Choroid plexus epithelial cell (primary cell): ENCODE measurements around the gene AIRE.
A peak's percentile ranks its signal among the peaks of the same experiment; 100 is the strongest.
"Not testable (repeated sequence)": the region's sequence is repeated elsewhere in the genome, so short reads cannot be mapped to it uniquely, and the experiment has no call there.

Experiments used
- DNase-seq: peaks from one replicate; pipeline ENCODE4 v3.0.0-alpha.2; 2010; ENCODE audit warnings: low read depth
- H3K4me3 ChIP-seq: 2 replicates; pipeline ENCODE4 v1.5.1; 2011; ENCODE audit warnings: low read depth, mild to moderate bottlenecking, control low read depth, low read length, moderate library complexity
- CTCF ChIP-seq: conservative IDR thresholded peaks from 2 replicates; pipeline ENCODE4 v1.5.1; 2011; ENCODE audit warnings: low read depth, mild to moderate bottlenecking, control low read depth, inconsistent platforms, low read length, moderate library complexity

AIRE gene

GRCh38 chr21:44285138-44285992 lies at the start of gene AIRE:
TSS of gene AIRE (plus strand) at chr21:44285876. CDS start at chr21:44286007, 131 bp downstream.
- no peak for DNase-seq
- no peak for TF ChIP-seq CTCF
- no peak within 1 kb of the TSS for H3K4me3 ChIP-seq

GRCh38 chr21:44240353-44240752 lies 45.3 kb upstream of the AIRE start:
- not testable (repeated sequence) for H3K4me3 ChIP-seq, DNase-seq

DNA sequence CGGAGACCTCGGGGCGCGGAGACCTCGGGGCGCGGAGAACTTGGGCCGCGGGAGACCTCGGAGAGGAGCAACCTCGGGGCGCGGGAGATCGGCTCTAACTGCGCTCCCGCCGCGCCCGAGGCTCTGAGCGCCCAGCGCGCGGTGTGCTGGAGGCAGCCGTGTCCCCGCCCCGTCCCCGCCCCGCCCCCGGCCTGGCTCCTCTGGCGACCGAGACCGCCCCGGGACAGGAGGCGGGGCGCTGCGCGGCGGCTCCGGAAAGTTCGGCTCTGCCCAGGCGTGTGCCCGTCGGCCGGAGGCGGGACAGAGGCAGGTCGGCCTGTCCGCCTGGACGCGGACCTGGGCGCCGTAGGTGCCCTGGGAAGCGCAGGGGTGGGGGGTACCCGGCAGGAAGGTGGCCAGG lies 44.8 kb upstream of the AIRE start, which contains the start of gene ICOSLG:
Gene ICOSLG (minus strand): TSS at position 102 of the 400 bp plus-strand sequence. CDS start 126 bp downstream, outside the sequence.
- not testable (repeated sequence) for H3K4me3 ChIP-seq, DNase-seq

DNA sequence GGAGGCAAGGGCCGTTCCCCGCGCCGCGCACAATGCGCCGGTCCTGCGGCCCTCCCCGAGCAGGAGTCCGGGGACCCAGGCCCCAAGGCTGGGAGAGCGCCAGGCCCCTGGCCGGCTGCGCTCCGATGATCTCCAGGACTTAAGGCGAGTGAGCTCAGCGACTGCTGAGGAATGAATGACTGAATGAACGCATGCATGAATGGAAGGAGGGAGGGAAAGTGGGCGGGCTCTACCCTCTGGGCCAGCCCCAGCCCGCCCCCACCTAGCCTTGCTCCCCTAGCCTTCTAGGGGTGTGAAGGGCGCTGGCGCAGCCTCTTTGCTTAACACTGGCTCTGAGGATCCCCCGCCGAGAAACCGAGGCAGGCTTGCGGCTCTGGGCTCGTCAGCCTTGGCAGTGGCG lies 44.4 kb upstream of the AIRE start:
- not testable (repeated sequence) for DNase-seq, H3K4me3 ChIP-seq

DNA sequence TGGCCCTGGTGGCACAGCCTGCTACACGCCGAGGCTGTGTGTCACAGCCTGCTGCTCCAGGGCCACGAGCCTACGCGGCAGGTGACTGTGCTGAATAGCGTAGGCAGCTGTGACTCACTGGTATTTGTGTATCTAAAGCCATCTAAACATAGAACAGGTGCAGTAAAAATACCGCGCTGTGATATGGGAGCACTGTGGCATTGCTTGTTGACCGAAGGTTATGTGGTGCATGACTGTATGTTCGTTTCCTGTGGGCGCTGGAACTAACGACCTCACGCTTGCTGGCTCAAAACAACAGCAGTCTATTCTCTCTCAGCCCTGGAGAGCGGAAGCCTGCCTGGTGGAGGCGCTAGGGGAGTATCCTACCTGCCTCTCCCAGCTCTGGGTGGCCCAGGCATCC lies 41.7 kb upstream of the AIRE start:
- DNase-seq, H3K4me3 ChIP-seq: not testable (repeated sequence)

GRCh38 chr21:44247904-44248303 lies 37.8 kb upstream of the AIRE start:
- not testable (repeated sequence) for H3K4me3 ChIP-seq, DNase-seq

DNA sequence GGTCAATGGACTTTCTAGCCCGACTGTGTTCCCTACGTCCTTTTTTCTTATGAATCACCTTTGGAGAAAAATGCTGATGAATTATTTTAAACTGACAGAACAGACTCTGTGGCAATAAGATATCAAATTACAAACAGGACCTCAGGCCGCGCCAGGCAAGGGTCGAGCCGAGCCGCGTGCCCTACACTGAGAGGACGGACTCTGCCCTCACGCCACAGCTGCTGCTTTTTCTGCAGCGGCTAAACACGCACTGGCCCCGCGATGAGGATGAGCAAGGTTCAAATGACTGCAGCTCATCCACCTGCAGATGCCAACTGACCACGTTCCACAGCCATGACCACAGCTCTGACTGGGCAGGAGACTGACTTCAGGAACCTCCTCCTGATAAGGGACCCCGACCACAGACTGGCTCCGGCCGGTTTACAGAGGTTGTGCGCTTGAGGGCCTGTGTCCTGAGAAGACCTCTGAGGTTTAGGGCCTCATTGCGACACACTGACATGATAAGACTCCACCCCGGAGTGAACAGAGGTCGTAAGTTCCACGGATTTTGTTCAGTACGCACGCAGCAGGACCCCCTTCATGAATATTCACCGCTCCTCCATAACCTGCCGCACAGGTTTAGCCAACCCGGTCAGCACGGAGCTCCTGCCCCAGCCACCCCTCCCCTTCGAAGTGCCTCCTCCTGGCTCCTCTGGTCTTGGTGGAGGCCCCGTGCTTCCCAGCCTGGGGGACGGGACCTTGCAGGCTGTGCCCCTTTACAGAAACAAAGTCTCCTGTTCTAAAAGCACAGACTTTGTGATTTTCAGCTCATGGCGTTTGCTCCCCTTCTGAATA lies 36.3 kb upstream of the AIRE start:
- H3K4me3 ChIP-seq, DNase-seq: not testable (repeated sequence)

DNA sequence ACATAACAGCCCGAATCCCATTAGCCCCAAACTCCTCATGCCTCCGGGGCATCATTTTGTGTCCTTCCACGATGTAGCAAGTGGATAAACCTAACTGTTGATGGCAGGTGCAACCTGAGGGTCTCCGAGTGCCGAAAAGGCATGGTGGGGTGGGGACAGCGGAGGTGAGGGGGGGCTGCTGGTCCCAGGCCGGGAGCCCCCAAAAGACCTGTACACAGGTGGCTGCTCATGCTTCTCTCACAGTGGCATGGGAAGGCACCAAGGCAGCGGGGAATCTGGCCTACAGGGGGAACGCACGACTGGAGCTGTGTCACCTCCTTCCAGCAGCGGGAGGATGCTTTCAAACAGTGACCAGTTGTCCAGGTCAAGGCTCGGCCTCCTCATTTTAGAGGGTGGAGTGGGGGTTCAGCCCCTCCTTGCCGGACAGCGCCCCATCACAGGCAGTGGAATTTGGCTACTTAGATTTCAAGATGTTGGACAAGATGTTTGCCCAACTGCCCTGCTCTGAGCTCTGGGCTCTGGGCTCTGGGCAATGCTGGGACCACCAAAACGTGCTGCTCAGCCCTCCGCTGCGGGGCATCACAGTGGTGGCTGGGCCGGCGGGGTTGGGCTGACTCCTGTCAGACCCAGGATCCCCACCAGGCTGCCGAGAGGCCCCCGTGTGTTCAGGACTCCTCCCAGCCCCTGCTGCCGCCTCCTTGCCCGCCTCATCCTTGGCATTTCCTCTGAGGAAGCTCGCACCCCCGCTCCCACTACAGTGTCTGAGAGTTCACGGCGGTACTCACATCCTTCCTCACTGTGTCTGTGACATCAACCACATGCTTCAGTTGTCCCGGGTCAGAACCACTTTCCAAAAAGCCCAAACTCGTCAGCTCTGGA lies 31.6 kb upstream of the AIRE start:
- H3K4me3 ChIP-seq: no peak overlapping the region
- DNase-seq: no peak
- TF ChIP-seq CTCF: no peak

GRCh38 chr21:44255511-44255981 lies 30.1 kb upstream of the AIRE start:
- peak; percentile 5 for DNase-seq
- no peak for TF ChIP-seq CTCF
- no peak overlapping the region for H3K4me3 ChIP-seq
